Lung (tissue), 12 donors: Measurements from ENCODE around the gene BSN. TPM values are rescaled to one million over a fixed set of nuclear protein-coding genes. Genes with fewer than 3 reads are reported as not detected.
"Not testable (repeated sequence)": the region's sequence is repeated elsewhere in the genome, so short reads cannot be mapped to it uniquely, and the experiment has no call there.

Experiments used
- ATAC-seq: fragments of 200-7000 bp; cut with Tn5 transposase; one replicate; pipeline ENCODE4 v1.9.1; 2020; ENCODE audit warnings: moderate number of reproducible peaks; ENCODE audit not compliant: insufficient read depth, low FRiP score
- DNase-seq, 3 donors: peaks; one replicate each; pipeline ENCODE4 v3.0.0-alpha.2; 2013 to 2017
- H3K27ac ChIP-seq, 2 donors: one replicate each; pipeline ENCODE4 v1.5.1; 2013; ENCODE audit warnings: mild to moderate bottlenecking in 2 of 2, moderate library complexity in 2 of 2, control low read depth in 1 of 2, inconsistent platforms in 1 of 2, low read depth in 1 of 2, low read length in 1 of 2
- H3K27me3 ChIP-seq, 3 donors: one replicate each; pipeline ENCODE4 v1.5.1; 2013; ENCODE audit warnings: low read length in 2 of 3; ENCODE audit not compliant: control insufficient read depth in 3 of 3, insufficient read depth in 3 of 3
- H3K36me3 ChIP-seq, 4 donors: one replicate each; pipeline ENCODE4 v1.5.1; 2013; ENCODE audit warnings: low read length in 4 of 4, mild to moderate bottlenecking in 1 of 4, moderate library complexity in 1 of 4; ENCODE audit not compliant: control insufficient read depth in 4 of 4, insufficient read depth in 4 of 4
- H3K4me1 ChIP-seq, 5 donors: one replicate each; pipeline ENCODE4 v1.5.1; 2013; ENCODE audit warnings: low read length in 5 of 5, mild to moderate bottlenecking in 2 of 5, moderate library complexity in 1 of 5; ENCODE audit not compliant: control insufficient read depth in 5 of 5, insufficient read depth in 5 of 5
- H3K4me3 ChIP-seq: one replicate; pipeline ENCODE4 v1.5.1; 2013; ENCODE audit warnings: mild to moderate bottlenecking, control low read depth, moderate library complexity
- H3K9ac ChIP-seq, 2 donors: one replicate each; pipeline ENCODE4 v1.5.1; 2013; ENCODE audit warnings: low read length in 2 of 2, control low read depth in 1 of 2; ENCODE audit not compliant: insufficient read depth in 1 of 2
- H3K9me3 ChIP-seq, 4 donors: one replicate each; pipeline ENCODE4 v1.5.1; 2013; ENCODE audit warnings: low read length in 3 of 4, mild to moderate bottlenecking in 1 of 4, moderate library complexity in 1 of 4; ENCODE audit not compliant: control insufficient read depth in 4 of 4, insufficient read depth in 3 of 4
- CTCF ChIP-seq: IDR thresholded peaks from 2 replicates; pipeline ENCODE4 v1.5.1; 2012; ENCODE audit warnings: mild to moderate bottlenecking; ENCODE audit errors: control extremely low read depth, extremely low read depth
- WGBS, 2 donors: extraction: QIAGEN DNeasy Blood & Tissue Kit; methylation state at CpG; one replicate each; pipeline ENCODE4 v1.1.7; 2013; 5-methylcytosine and 5-hydroxymethylcytosine counted together
- polyA plus RNA-seq, 2 donors: library from polyadenylated mRNA; stranded (reverse); fragments of 200-250 nt; gene quantifications; one replicate each; pipeline ENCODE4 v1.2.1, GENCODE V29; 2013
- total RNA-seq, 2 donors: library from RNA; depleted of rRNA in 1 of 2; stranded (reverse); fragments of >200 nt in 1 of 2; gene quantifications; one replicate each; pipeline ENCODE4 v1.2.1, GENCODE V29; 2014 to 2021
- donor health status: control.
- donor health status: control.
- donor health status: Bipolar disorder and iron deficiency.
- donor health status: healthy.
- donor health status: DM: yes; HTN: yes; CAD: no.

BSN gene
- total and polyA plus RNA-seq, 4 donors, result 0.09 to 0.71 (median 0.47) TPM

- WGBS, 2 donors, result 71 to 81% methylated on average over 6 of the region's 6 CpGs
- H3K27ac ChIP-seq, DNase-seq, H3K27me3 ChIP-seq, ATAC-seq, H3K9ac ChIP-seq, H3K9me3 ChIP-seq, H3K4me3 ChIP-seq: not testable (repeated sequence)
- peaks cover 0 to 12% (median 6%) of the 10 kb centered on the region in 5 donors for H3K4me1 ChIP-seq
- peaks cover 0 to 16% (median 9%) of the 10 kb centered on the region in 4 donors for H3K36me3 ChIP-seq
Observed at GRCh38 chr3:49694409-49695070, 140.3 kb downstream of the BSN start.

- not testable (repeated sequence) for H3K4me3 ChIP-seq, H3K9ac ChIP-seq
Observed at GRCh38 chr3:49695350-49696015, 141.2 kb downstream of the BSN start.

GRCh38 chr3:49699281-49699979 is 145.2 kb downstream of the BSN start:
- H3K27ac ChIP-seq, result no peak overlapping the region
- H3K36me3 ChIP-seq, result peaks cover 0 to 43% (median 24%) of the 10 kb centered on the region in 4 donors
- 88 to 91% methylated on average over 15 to 16 of the region's 16 CpGs for WGBS, 2 donors
- DNase-seq, result no peak
- H3K9ac ChIP-seq, result no peak overlapping the region
- no peak for TF ChIP-seq CTCF
- no peaks in the 10 kb centered on the region for H3K9me3 ChIP-seq
- ATAC-seq, result no peak
- H3K4me3 ChIP-seq, result no peak overlapping the region
- no peaks in the 10 kb centered on the region for H3K27me3 ChIP-seq
- peaks cover 0 to 5% (median 0%) of the 10 kb centered on the region in 5 donors for H3K4me1 ChIP-seq

More at GRCh38 chr3:49695350-49696015, 141.2 kb downstream of the BSN start:
- ATAC-seq, H3K4me1 ChIP-seq, H3K9me3 ChIP-seq, DNase-seq, H3K27me3 ChIP-seq, H3K27ac ChIP-seq: not testable (repeated sequence)
- H3K36me3 ChIP-seq, result peaks cover 0 to 21% (median 10%) of the 10 kb centered on the region in 4 donors
- WGBS, 2 donors, result 88 to 92% methylated on average over 4 of the region's 4 CpGs

GRCh38 chr3:49700014-49700413 is 145.7 kb downstream of the BSN start:
- Histone ChIP-seq H3K27me3 (no peaks in the 10 kb centered on the region), H3K4me1 (peaks cover 0 to 5% (median 0%) of the 10 kb centered on the region in 5 donors), H3K9me3 (no peaks in the 10 kb centered on the region), H3K4me3 (no peak overlapping the region), H3K27ac (no peak overlapping the region), H3K36me3 (peaks cover 0 to 48% (median 24%) of the 10 kb centered on the region in 4 donors), H3K9ac (no peak overlapping the region)
- WGBS, 2 donors, result 87 to 92% methylated on average over 8 of the region's 8 CpGs
- ATAC-seq (no peak), DNase-seq (no peak)
- no peak for TF ChIP-seq CTCF
